Astrocyte (in vitro differentiated cells and primary cell): Measurements from ENCODE around the gene PKD1. TPM values are rescaled to one million over a fixed set of nuclear protein-coding genes. Genes with fewer than 3 reads are reported as not detected.
A peak's percentile ranks its signal among the peaks of the same experiment; 100 is the strongest.
"Not testable (repeated sequence)": the region's sequence is repeated elsewhere in the genome, so short reads cannot be mapped to it uniquely, and the experiment has no call there.

ENCODE experiments used
- DNase-seq: peaks from one replicate; pipeline ENCODE4 v3.0.0-alpha.2; 2010; ENCODE audit warnings: low read depth
- FAIRE-seq: peaks from 2 replicates; lab custom pipeline; 2011; peaks lifted over from hg19 to GRCh38; lab: Jason Lieb, UNC
- H2AFZ ChIP-seq: 2 replicates; pipeline ENCODE4 v1.6.0; 2012; ENCODE audit warnings: low read depth, low read length, inconsistent platforms
- H3K27ac ChIP-seq: 2 replicates; pipeline ENCODE4 v1.5.1; 2011; ENCODE audit warnings: low read depth, low read length, inconsistent platforms
- H3K27me3 ChIP-seq: 2 replicates; pipeline ENCODE4 v1.6.0; 2011; ENCODE audit warnings: low read length, inconsistent platforms; ENCODE audit not compliant: insufficient read depth
- H3K36me3 ChIP-seq: 2 replicates; pipeline ENCODE4 v1.5.1; 2011; ENCODE audit warnings: low read length, inconsistent platforms; ENCODE audit not compliant: insufficient read depth
- H3K4me1 ChIP-seq: 2 replicates; pipeline ENCODE4 v1.5.1; 2011; ENCODE audit warnings: low read length, inconsistent platforms; ENCODE audit not compliant: insufficient read depth
- H3K4me2 ChIP-seq: 2 replicates; pipeline ENCODE4 v1.6.0; 2012; ENCODE audit warnings: low read length, inconsistent platforms
- H3K4me3 ChIP-seq: 2 replicates; pipeline ENCODE4 v1.5.1; 2011; ENCODE audit warnings: low read depth, mild to moderate bottlenecking, low read length, inconsistent platforms; ENCODE audit not compliant: insufficient read depth
- H3K79me2 ChIP-seq: 2 replicates; pipeline ENCODE4 v1.6.0; 2012; ENCODE audit warnings: mild to moderate bottlenecking, low read length, inconsistent platforms; ENCODE audit not compliant: insufficient read depth
- H3K9ac ChIP-seq: 2 replicates; pipeline ENCODE4 v1.6.0; 2012; ENCODE audit warnings: mild to moderate bottlenecking, low read length, inconsistent platforms
- H3K9me3 ChIP-seq: 2 replicates; pipeline ENCODE4 v1.5.1; 2012; ENCODE audit warnings: low read depth, mild to moderate bottlenecking, low read length, inconsistent platforms; ENCODE audit not compliant: insufficient read depth
- H4K20me1 ChIP-seq: 2 replicates; pipeline ENCODE4 v1.6.0; 2012; ENCODE audit warnings: low read length, inconsistent platforms; ENCODE audit not compliant: insufficient read depth
- H3K27ac Mint-ChIP-seq: one replicate; pipeline ENCODE4 v1.8.0; 2021; ENCODE audit warnings: mild to moderate bottlenecking, mixed read lengths; ENCODE audit not compliant: unreplicated experiment
- H3K27me3 Mint-ChIP-seq: one replicate; pipeline ENCODE4 v1.8.0; 2021; ENCODE audit warnings: low read depth, mixed read lengths; ENCODE audit not compliant: unreplicated experiment
- H3K36me3 Mint-ChIP-seq: one replicate; pipeline ENCODE4 v1.8.0; 2021; ENCODE audit warnings: low read depth, mixed read lengths; ENCODE audit not compliant: unreplicated experiment
- H3K4me1 Mint-ChIP-seq: one replicate; pipeline ENCODE4 v1.8.0; 2021; ENCODE audit warnings: low read depth, mixed read lengths; ENCODE audit not compliant: unreplicated experiment
- H3K4me3 Mint-ChIP-seq: one replicate; pipeline ENCODE4 v1.8.0; 2021; ENCODE audit warnings: mild to moderate bottlenecking, moderate library complexity, mixed read lengths; ENCODE audit not compliant: unreplicated experiment
- H3K9me3 Mint-ChIP-seq: one replicate; pipeline ENCODE4 v1.8.0; 2021; ENCODE audit warnings: mild to moderate bottlenecking, mixed read lengths; ENCODE audit not compliant: unreplicated experiment
- EZH2 ChIP-seq: IDR thresholded peaks from 2 replicates; pipeline ENCODE4 v1.6.1; 2012; ENCODE audit warnings: mild to moderate bottlenecking, low read length, inconsistent platforms; ENCODE audit not compliant: insufficient read depth
- total RNA-seq: library from RNA; stranded (reverse); gene quantifications from 2 replicates; pipeline ENCODE4 v1.2.1, GENCODE V29; 2021
- TF ChIP-seq, protein P1 (sequence below): IDR thresholded peaks from 2 replicates; pipeline ENCODE4 v1.5.1; 2011; ENCODE audit warnings: low read depth, mild to moderate bottlenecking, inconsistent platforms, low read length, moderate library complexity; ENCODE audit not compliant: insufficient read depth

PKD1 gene
- total RNA-seq, 1 donor from 2014 or later = 112 TPM

DNA sequence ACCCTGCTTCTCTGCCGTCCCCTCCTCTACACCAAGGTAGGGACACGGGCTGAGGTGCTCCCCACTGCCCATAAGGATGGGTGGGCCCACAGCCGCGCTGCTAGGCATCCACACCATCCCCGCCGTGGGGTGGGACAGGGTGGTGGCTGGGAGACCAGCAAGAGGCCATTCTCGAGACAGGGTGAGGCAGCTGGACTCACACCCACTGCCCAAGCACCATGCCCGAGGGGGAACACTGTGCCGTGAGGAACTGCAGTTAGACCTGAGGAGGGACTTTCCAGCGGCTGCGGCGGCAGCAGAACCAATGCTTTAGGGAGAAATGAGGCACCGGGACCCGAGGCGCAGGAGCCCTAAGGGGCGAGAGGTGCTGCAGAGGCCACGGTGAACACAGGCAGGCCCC is 13.3 kb downstream of the PKD1 start:
- no peak for FAIRE-seq
- no peak overlapping the region for H3K27ac ChIP-seq
- no peak overlapping the region for H3K4me2 ChIP-seq
- no peak overlapping the region for H3K4me3 ChIP-seq
- no peaks in the 10 kb centered on the region for H3K27me3 ChIP-seq
- no peaks in the 10 kb centered on the region for H3K27me3 Mint-ChIP-seq
- H3K36me3 Mint-ChIP-seq = no peaks in the 10 kb centered on the region
- H3K27ac Mint-ChIP-seq = no peak overlapping the region
- peaks cover 72% of the 10 kb centered on the region for H3K79me2 ChIP-seq
- H3K4me1 Mint-ChIP-seq = peaks cover 9% of the 10 kb centered on the region
- no peak overlapping the region for H3K4me3 Mint-ChIP-seq
- H2AFZ ChIP-seq = no peak overlapping the region
- peaks cover 18% of the 10 kb centered on the region for H4K20me1 ChIP-seq
- TF ChIP-seq, protein P1, sequence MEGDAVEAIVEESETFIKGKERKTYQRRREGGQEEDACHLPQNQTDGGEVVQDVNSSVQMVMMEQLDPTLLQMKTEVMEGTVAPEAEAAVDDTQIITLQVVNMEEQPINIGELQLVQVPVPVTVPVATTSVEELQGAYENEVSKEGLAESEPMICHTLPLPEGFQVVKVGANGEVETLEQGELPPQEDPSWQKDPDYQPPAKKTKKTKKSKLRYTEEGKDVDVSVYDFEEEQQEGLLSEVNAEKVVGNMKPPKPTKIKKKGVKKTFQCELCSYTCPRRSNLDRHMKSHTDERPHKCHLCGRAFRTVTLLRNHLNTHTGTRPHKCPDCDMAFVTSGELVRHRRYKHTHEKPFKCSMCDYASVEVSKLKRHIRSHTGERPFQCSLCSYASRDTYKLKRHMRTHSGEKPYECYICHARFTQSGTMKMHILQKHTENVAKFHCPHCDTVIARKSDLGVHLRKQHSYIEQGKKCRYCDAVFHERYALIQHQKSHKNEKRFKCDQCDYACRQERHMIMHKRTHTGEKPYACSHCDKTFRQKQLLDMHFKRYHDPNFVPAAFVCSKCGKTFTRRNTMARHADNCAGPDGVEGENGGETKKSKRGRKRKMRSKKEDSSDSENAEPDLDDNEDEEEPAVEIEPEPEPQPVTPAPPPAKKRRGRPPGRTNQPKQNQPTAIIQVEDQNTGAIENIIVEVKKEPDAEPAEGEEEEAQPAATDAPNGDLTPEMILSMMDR = no peak
- TF ChIP-seq EZH2 = no peak
- DNase-seq = no peak
- no peaks in the 10 kb centered on the region for H3K36me3 ChIP-seq
- no peak overlapping the region for H3K9ac ChIP-seq
- H3K9me3 ChIP-seq = no peaks in the 10 kb centered on the region
- no peaks in the 10 kb centered on the region for H3K9me3 Mint-ChIP-seq
- H3K4me1 ChIP-seq = peaks cover 36% of the 10 kb centered on the region

DNA sequence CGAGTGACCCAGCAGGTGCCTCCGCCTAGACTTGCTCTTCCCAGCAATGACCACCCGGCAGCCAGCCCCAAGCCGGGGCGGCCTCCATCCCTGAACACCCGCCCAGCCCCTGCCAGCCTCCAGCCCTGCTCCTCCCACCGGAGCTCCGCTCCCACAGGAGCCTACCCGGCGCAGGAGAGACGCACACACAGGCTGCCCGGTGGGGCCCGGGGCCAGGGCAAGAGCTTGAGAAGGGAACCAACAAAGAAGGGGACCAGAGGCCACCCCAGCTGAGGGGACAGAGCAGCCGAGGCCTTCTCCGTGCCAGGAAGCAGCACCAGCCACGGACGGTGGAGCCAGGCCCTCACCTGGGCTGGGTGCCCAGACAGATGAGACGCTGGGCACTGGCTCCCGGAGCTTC is 13.8 kb downstream of the PKD1 start:
- H3K4me1 ChIP-seq = peaks cover 31% of the 10 kb centered on the region
- Mint-ChIP-seq H3K27ac (no peak overlapping the region), H3K27me3 (no peaks in the 10 kb centered on the region), H3K4me1 (peaks cover 6% of the 10 kb centered on the region), H3K9me3 (no peaks in the 10 kb centered on the region), H3K36me3 (no peaks in the 10 kb centered on the region), H3K4me3 (no peak overlapping the region)
- peaks cover 67% of the 10 kb centered on the region for H3K79me2 ChIP-seq
- no peaks in the 10 kb centered on the region for H3K9me3 ChIP-seq
- no peak overlapping the region for H3K9ac ChIP-seq
- H3K36me3 ChIP-seq = no peaks in the 10 kb centered on the region
- FAIRE-seq (no peak), DNase-seq (no peak)
- no peaks in the 10 kb centered on the region for H3K27me3 ChIP-seq
- H4K20me1 ChIP-seq = peaks cover 18% of the 10 kb centered on the region
- H3K4me3 ChIP-seq = no peak overlapping the region
- H3K4me2 ChIP-seq = peak overlapping the region; percentile 26
- H2AFZ ChIP-seq = no peak overlapping the region
- TF ChIP-seq, protein P1 = no peak
- H3K27ac ChIP-seq = no peak overlapping the region

DNA sequence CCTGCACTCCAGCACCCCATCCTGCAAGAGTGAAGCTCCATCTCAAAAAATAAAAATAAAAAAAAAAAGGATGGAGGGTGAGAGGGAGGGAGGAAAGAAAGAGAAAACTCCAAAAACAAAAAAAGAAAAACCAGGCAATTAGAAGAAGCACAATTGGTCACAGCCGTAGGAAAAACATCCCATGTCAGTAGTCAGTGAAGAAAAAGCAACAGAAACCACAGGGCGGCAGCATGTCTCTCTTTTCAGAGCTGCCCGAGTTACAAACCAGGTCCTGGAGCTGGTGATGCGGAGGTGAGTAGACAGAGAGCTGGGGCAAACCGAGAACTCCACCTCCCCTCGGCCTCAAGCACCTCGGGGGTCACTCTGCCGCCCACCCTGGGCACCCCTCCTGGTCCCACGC is 14.4 kb downstream of the PKD1 start:
- H3K4me3 ChIP-seq, H3K9me3 ChIP-seq, H2AFZ ChIP-seq, H3K27ac ChIP-seq, H3K4me1 Mint-ChIP-seq, H3K27me3 Mint-ChIP-seq, H3K4me2 ChIP-seq, H3K4me3 Mint-ChIP-seq, H3K9ac ChIP-seq, H3K36me3 Mint-ChIP-seq, H3K9me3 Mint-ChIP-seq, H3K36me3 ChIP-seq, H3K27ac Mint-ChIP-seq, FAIRE-seq, H3K27me3 ChIP-seq: not testable (repeated sequence)
- peaks cover 25% of the 10 kb centered on the region for H3K4me1 ChIP-seq
- peak; percentile 42 for DNase-seq
- H3K79me2 ChIP-seq = peaks cover 63% of the 10 kb centered on the region
- H4K20me1 ChIP-seq = peaks cover 18% of the 10 kb centered on the region
- TF ChIP-seq, protein P1 = peak; percentile 34

DNA sequence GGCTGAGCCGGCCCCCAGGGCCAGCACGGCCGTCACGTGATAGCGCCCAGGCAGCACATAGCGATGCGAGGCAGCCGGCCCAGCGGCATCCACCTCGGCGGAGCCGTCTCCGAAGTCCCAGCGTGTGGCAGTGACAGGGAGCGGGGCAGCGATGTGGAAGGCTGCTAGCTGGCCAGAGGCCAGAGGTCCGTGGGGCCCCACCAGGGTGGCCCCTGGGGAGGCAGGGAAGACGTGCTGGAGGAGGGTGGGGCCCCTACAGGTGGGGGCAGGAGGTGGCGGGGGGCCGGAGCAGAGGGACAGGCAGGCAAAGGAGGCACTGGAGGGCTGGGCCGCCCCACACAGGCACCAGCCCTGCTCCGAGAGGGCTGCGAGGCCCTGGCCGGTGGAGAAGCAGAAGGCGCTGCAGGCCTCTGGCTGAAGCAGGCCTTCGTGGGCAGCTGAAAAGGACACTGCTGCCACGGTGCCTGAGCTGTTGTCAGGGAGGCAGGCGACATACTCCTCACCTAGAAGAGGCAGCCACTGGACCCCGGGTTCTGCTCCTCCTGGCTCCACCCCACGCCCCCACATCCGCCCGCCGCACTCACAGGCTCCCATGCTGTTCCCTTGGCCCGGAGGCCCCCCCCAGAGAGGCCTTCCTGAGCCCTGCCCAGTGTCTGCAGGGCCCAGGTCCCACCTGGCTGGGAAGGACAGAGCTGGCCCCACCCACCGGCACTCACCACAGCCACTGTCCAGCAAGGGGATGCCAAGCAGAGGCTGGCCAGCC is 17.6 kb downstream of the PKD1 start:
- H2AFZ ChIP-seq, H3K36me3 Mint-ChIP-seq, H3K9me3 Mint-ChIP-seq, H3K4me3 Mint-ChIP-seq, DNase-seq, H3K4me1 ChIP-seq, H3K36me3 ChIP-seq, FAIRE-seq, H3K4me1 Mint-ChIP-seq, H3K4me3 ChIP-seq, H3K9ac ChIP-seq, H3K27ac ChIP-seq, H3K4me2 ChIP-seq, H3K27ac Mint-ChIP-seq, H3K27me3 Mint-ChIP-seq, H3K27me3 ChIP-seq, H3K9me3 ChIP-seq: not testable (repeated sequence)
- H3K79me2 ChIP-seq = peaks cover 46% of the 10 kb centered on the region
- peaks cover 18% of the 10 kb centered on the region for H4K20me1 ChIP-seq
